ENCODE results near the gene THSD7A.

THSD7A gene

GRCh38 chr7:11730725-11731124 is 101.3 kb downstream of the THSD7A start:
- TF ChIP-seq FOXP2 (optimal IDR thresholded peaks at IDR 0.05; ENCODE audit: borderline replicate concordance, extremely low read depth, extremely low read length, insufficient read depth) (no peak), SIN3A (IDR thresholded peaks at IDR 0.05; ENCODE audit: borderline replicate concordance, insufficient read depth, low read length) (no peak), POLR2AphosphoS5 (IDR thresholded peaks at IDR 0.05; ENCODE audit: low read depth, low read length) (no peak), REST (IDR thresholded peaks at IDR 0.05; ENCODE audit: insufficient read depth in 1 of 2, low read depth in 2 of 2, low read length in 2 of 2) (no peak), TAF1 (IDR thresholded peaks at IDR 0.05; ENCODE audit: borderline replicate concordance, insufficient read depth, low read length) (no peak)

- TF ChIP-seq POLR2AphosphoS5 (IDR thresholded peaks at IDR 0.05; ENCODE audit: low read depth, low read length), result no peak
Observed at GRCh38 chr7:11727864-11728263, 104.1 kb downstream of the THSD7A start.

GRCh38 chr7:11726794-11727155 is 105.2 kb downstream of the THSD7A start:
- no peak for TF ChIP-seq POLR2AphosphoS5 (IDR thresholded peaks at IDR 0.05; ENCODE audit: low read depth, low read length)
- no peak for TF ChIP-seq REST (IDR thresholded peaks at IDR 0.05; ENCODE audit: insufficient read depth in 1 of 2, low read depth in 2 of 2, low read length in 2 of 2)
- TF ChIP-seq SIN3A (IDR thresholded peaks at IDR 0.05; ENCODE audit: borderline replicate concordance, insufficient read depth, low read length), result no peak
- no peak for TF ChIP-seq TAF1 (IDR thresholded peaks at IDR 0.05; ENCODE audit: borderline replicate concordance, insufficient read depth, low read length)
- TF ChIP-seq FOXP2 (optimal IDR thresholded peaks at IDR 0.05; ENCODE audit: borderline replicate concordance, extremely low read depth, extremely low read length, insufficient read depth), result no peak

GRCh38 chr7:11726001-11726793 is 105.8 kb downstream of the THSD7A start:
- no peak for TF ChIP-seq FOXP2 (optimal IDR thresholded peaks at IDR 0.05; ENCODE audit: borderline replicate concordance, extremely low read depth, extremely low read length, insufficient read depth)
- TF ChIP-seq TAF1 (IDR thresholded peaks at IDR 0.05; ENCODE audit: borderline replicate concordance, insufficient read depth, low read length), result no peak
- TF ChIP-seq SIN3A (IDR thresholded peaks at IDR 0.05; ENCODE audit: borderline replicate concordance, insufficient read depth, low read length), result no peak
- TF ChIP-seq POLR2AphosphoS5 (IDR thresholded peaks at IDR 0.05; ENCODE audit: low read depth, low read length), result no peak
- TF ChIP-seq REST (IDR thresholded peaks at IDR 0.05; ENCODE audit: insufficient read depth in 1 of 2, low read depth in 2 of 2, low read length in 2 of 2), result no peak

- no peak for TF ChIP-seq TAF1 (IDR thresholded peaks at IDR 0.05; ENCODE audit: borderline replicate concordance, insufficient read depth, low read length)
- TF ChIP-seq POLR2AphosphoS5 (IDR thresholded peaks at IDR 0.05; ENCODE audit: low read depth, low read length), result no peak
- no peak for TF ChIP-seq SIN3A (IDR thresholded peaks at IDR 0.05; ENCODE audit: borderline replicate concordance, insufficient read depth, low read length)
- no peak for TF ChIP-seq REST (IDR thresholded peaks at IDR 0.05; ENCODE audit: insufficient read depth in 1 of 2, low read depth in 2 of 2, low read length in 2 of 2)
- TF ChIP-seq FOXP2 (optimal IDR thresholded peaks at IDR 0.05; ENCODE audit: borderline replicate concordance, extremely low read depth, extremely low read length, insufficient read depth), result no peak
Observed at GRCh38 chr7:11716185-11716584, 115.8 kb downstream of the THSD7A start.
